SK-N-SH treated with all-trans-retinoic acid at 6 μM for 48 hours (cell line): ENCODE data around the gene MAST4.

Source experiments
- ATAC-seq: fragments of 200-7000 bp; cut with Tn5 transposase; 3 replicates; pipeline ENCODE4 v1.9.1; 2020; ENCODE audit warnings: mild to moderate bottlenecking, moderate library complexity
- ARNTL ChIP-seq: fragments of 450-650 bp; formaldehyde crosslinking; IDR thresholded peaks from 2 replicates; pipeline ENCODE4 v1.5.0; 2020; ENCODE audit warnings: low read depth, mild to moderate bottlenecking, moderate library complexity, borderline replicate concordance
- BACH2 ChIP-seq: fragments of 250-450 bp; sonication (Bioruptor Pico); IDR thresholded peaks from 2 replicates; pipeline ENCODE4 v1.9.0; 2021; ENCODE audit warnings: mild to moderate bottlenecking, borderline replicate concordance
- CREB5 ChIP-seq: fragments of 250-450 bp; sonication (Bioruptor Pico); IDR thresholded peaks from 2 replicates; pipeline ENCODE4 v1.5.1; 2020; ENCODE audit warnings: low read depth, mild to moderate bottlenecking, moderate library complexity
- CSDC2 ChIP-seq: fragments of 250-450 bp; sonication (Bioruptor Pico); IDR thresholded peaks from 2 replicates; pipeline ENCODE4 v1.5.0; 2020; ENCODE audit warnings: mild to moderate bottlenecking, moderate library complexity
- CSRNP3 ChIP-seq: fragments of 250-450 bp; sonication (Bioruptor Pico); IDR thresholded peaks from 2 replicates; pipeline ENCODE4 v1.5.1; 2021; ENCODE audit warnings: mild to moderate bottlenecking, moderate library complexity
- ESRRG ChIP-seq: fragments of 250-450 bp; sonication (Bioruptor Pico); IDR thresholded peaks from 2 replicates; pipeline ENCODE4 v1.6.1; 2021; ENCODE audit warnings: mild to moderate bottlenecking
- GLIS3 ChIP-seq: fragments of 250-450 bp; sonication (Bioruptor Pico); IDR thresholded peaks from 2 replicates; pipeline ENCODE4 v1.5.0; 2020; ENCODE audit warnings: mild to moderate bottlenecking, moderate library complexity
- ISL1 ChIP-seq: fragments of 250-450 bp; sonication (Bioruptor Pico); IDR thresholded peaks from 2 replicates; pipeline ENCODE4 v2.1.2; 2022; ENCODE audit warnings: mild to moderate bottlenecking, moderate library complexity
- OSR1 ChIP-seq: fragments of 250-450 bp; sonication (Bioruptor Pico); IDR thresholded peaks from 2 replicates; pipeline ENCODE4 v1.8.0; 2022; ENCODE audit warnings: moderate library complexity, mild to moderate bottlenecking, inconsistent platforms
- POU6F1 ChIP-seq: fragments of 250-450 bp; sonication (Bioruptor Pico); IDR thresholded peaks from 2 replicates; pipeline ENCODE4 v1.8.0; 2021; ENCODE audit warnings: low read depth, mild to moderate bottlenecking, moderate library complexity, borderline replicate concordance
- PPARA ChIP-seq: fragments of 250-450 bp; sonication (Bioruptor Pico); IDR thresholded peaks from 2 replicates; pipeline ENCODE4 v1.5.0; 2020; ENCODE audit warnings: mild to moderate bottlenecking, borderline replicate concordance
- RARB ChIP-seq: fragments of 250-450 bp; sonication (Bioruptor Pico); IDR thresholded peaks from 2 replicates; pipeline ENCODE4 v1.8.0; 2021; ENCODE audit warnings: mild to moderate bottlenecking, moderate library complexity
- SNAI2 ChIP-seq: fragments of 250-450 bp; sonication (Bioruptor Pico); IDR thresholded peaks from 2 replicates; pipeline ENCODE4 v1.5.0; 2020; ENCODE audit warnings: mild to moderate bottlenecking, moderate library complexity
- TCF4 ChIP-seq: fragments of 250-450 bp; sonication (Bioruptor Pico); IDR thresholded peaks from 2 replicates; pipeline ENCODE4 v1.8.0; 2021; ENCODE audit warnings: mild to moderate bottlenecking, moderate library complexity, borderline replicate concordance
- TOX ChIP-seq: fragments of 250-450 bp; sonication (Bioruptor Pico); IDR thresholded peaks from 2 replicates; pipeline ENCODE4 v1.8.0; 2021; ENCODE audit warnings: mild to moderate bottlenecking, moderate library complexity, borderline replicate concordance
- TSHZ2 ChIP-seq: fragments of 250-450 bp; sonication (Bioruptor Pico); IDR thresholded peaks from 2 replicates; pipeline ENCODE4 v1.5.0; 2020; ENCODE audit warnings: mild to moderate bottlenecking, moderate library complexity
- ZC3H10 ChIP-seq: fragments of 250-450 bp; sonication (Bioruptor Pico); IDR thresholded peaks from 2 replicates; pipeline ENCODE4 v1.5.1; 2021; ENCODE audit warnings: mild to moderate bottlenecking, moderate library complexity
- ZFP3 ChIP-seq: fragments of 250-450 bp; sonication (Bioruptor Pico); IDR thresholded peaks from 2 replicates; pipeline ENCODE4 v1.5.0; 2020; ENCODE audit warnings: mild to moderate bottlenecking, moderate library complexity
- ZFP30 ChIP-seq: fragments of 450-650 bp; formaldehyde crosslinking; IDR thresholded peaks from 2 replicates; pipeline ENCODE4 v1.5.0; 2022; ENCODE audit warnings: mild to moderate bottlenecking, moderate library complexity
- ZNF565 ChIP-seq: fragments of 450-650 bp; formaldehyde crosslinking; conservative IDR thresholded peaks from 2 replicates; pipeline ENCODE4 v1.5.0; 2020; ENCODE audit warnings: low read depth, mild to moderate bottlenecking, moderate library complexity
- ZNF70 ChIP-seq: fragments of 450-650 bp; formaldehyde crosslinking; IDR thresholded peaks from 2 replicates; pipeline ENCODE4 v1.5.0; 2020; ENCODE audit warnings: mild to moderate bottlenecking, moderate library complexity
- ZNF8 ChIP-seq: fragments of 450-650 bp; formaldehyde crosslinking; IDR thresholded peaks from 2 replicates; pipeline ENCODE4 v1.5.0; 2020; ENCODE audit warnings: mild to moderate bottlenecking, moderate library complexity

The MAST4 gene

GRCh38 chr5:66587771-66588170, 8.4 kb upstream of the MAST4 start:
- no peak for ATAC-seq
- TF ChIP-seq OSR1 (CRISPR knock-in tag) (no peak), GLIS3 (CRISPR knock-in tag) (no peak), CREB5 (CRISPR knock-in tag) (no peak), ESRRG (no peak), BACH2 (CRISPR knock-in tag) (no peak), ZFP3 (CRISPR knock-in tag) (no peak), ISL1 (CRISPR knock-in tag) (no peak), PPARA (CRISPR knock-in tag) (no peak), SNAI2 (no peak), ZFP30 (CRISPR knock-in tag) (no peak), RARB (CRISPR knock-in tag) (no peak), ZNF565 (no peak)

GRCh38 chr5:66596636-66597182, 516 bp downstream of the MAST4 start:
- TF ChIP-seq TOX (CRISPR knock-in tag) = no peak
- no peak for TF ChIP-seq CSRNP3
- no peak for TF ChIP-seq PPARA (CRISPR knock-in tag)
- TF ChIP-seq ZC3H10 (CRISPR knock-in tag) = no peak
- TF ChIP-seq CREB5 (CRISPR knock-in tag) = no peak
- TF ChIP-seq ISL1 (CRISPR knock-in tag) = no peak
- no peak for TF ChIP-seq GLIS3 (CRISPR knock-in tag)
- TF ChIP-seq OSR1 (CRISPR knock-in tag) = no peak
- no peak for TF ChIP-seq ZNF70 (CRISPR knock-in tag)
- TF ChIP-seq POU6F1 (CRISPR knock-in tag) = no peak
- no peak for TF ChIP-seq ZFP3 (CRISPR knock-in tag)
- no peak for TF ChIP-seq ZNF8 (CRISPR knock-in tag)
- no peak for TF ChIP-seq RARB (CRISPR knock-in tag)
- peak; percentile 60 for ATAC-seq

- TF ChIP-seq ZNF8 (CRISPR knock-in tag) (no peak), OSR1 (CRISPR knock-in tag) (no peak), ZFP3 (CRISPR knock-in tag) (no peak), BACH2 (CRISPR knock-in tag) (no peak), TOX (CRISPR knock-in tag) (no peak), GLIS3 (CRISPR knock-in tag) (no peak), ISL1 (CRISPR knock-in tag) (no peak), CREB5 (CRISPR knock-in tag) (no peak), ZNF565 (no peak), ZNF70 (CRISPR knock-in tag) (no peak), TCF4 (CRISPR knock-in tag) (no peak), POU6F1 (CRISPR knock-in tag) (no peak), ARNTL (no peak), CSDC2 (no peak), CSRNP3 (no peak), ESRRG (no peak), TSHZ2 (CRISPR knock-in tag) (no peak), ZC3H10 (CRISPR knock-in tag) (no peak)
- TF ChIP-seq, all 23 proteins: peak for 0
- no peak for ATAC-seq
These were observed 1.1 kb downstream of the MAST4 start for GRCh38 chr5:66597183-66597757.
